CD4-positive, alpha-beta memory T cell (primary cell): ENCODE results near the gene CORO2A. TPM values are rescaled to one million over a fixed set of nuclear protein-coding genes. Genes with fewer than 3 reads are reported as not detected.
A peak's percentile ranks its signal among the peaks of the same experiment; 100 is the strongest.

ENCODE experiments used
- CTCF ChIA-PET: fragments of 350-600 bp; sonication (Branson Sonifier 250); formaldehyde crosslinking; loops from one replicate; lab custom pipeline; 2021; ENCODE audit warnings: inconsistent platforms; ENCODE audit not compliant: partially characterized antibody; lab: Charles Lee
- POLR2A ChIA-PET: fragments of 350-600 bp; sonication (Branson Sonifier 250); formaldehyde crosslinking; loops from one replicate; lab custom pipeline; 2021; ENCODE audit not compliant: partially characterized antibody; lab: Charles Lee
- DNase-seq, 5 donors: peaks; one replicate each; pipeline versions ENCODE4 v3.0.0 to v3.0.0-alpha.2; 2020 to 2022; ENCODE audit warnings: mixed read lengths in 1 of 5
- H3K27ac ChIP-seq: one replicate; pipeline ENCODE4 v1.7.0; 2013; ENCODE audit warnings: low read depth, low read length
- H3K27me3 ChIP-seq: 2 replicates; pipeline ENCODE4 v1.7.0; 2013; ENCODE audit warnings: mild to moderate bottlenecking, low read length, moderate library complexity; ENCODE audit not compliant: insufficient read depth
- H3K36me3 ChIP-seq: 2 replicates; pipeline ENCODE4 v1.7.0; 2013; ENCODE audit warnings: mild to moderate bottlenecking, low read length, moderate library complexity; ENCODE audit not compliant: insufficient read depth
- H3K4me1 ChIP-seq: 2 replicates; pipeline ENCODE4 v1.7.0; 2013; ENCODE audit warnings: mild to moderate bottlenecking, low read length, moderate library complexity; ENCODE audit not compliant: insufficient read depth
- H3K4me3 ChIP-seq, 2 donors: one replicate each; pipeline ENCODE4 v1.7.0; 2013; ENCODE audit warnings: low read length in 2 of 2, mild to moderate bottlenecking in 1 of 2
- H3K9me3 ChIP-seq, 2 donors: one replicate each; pipeline ENCODE4 v1.7.0; 2013; ENCODE audit warnings: low read length in 2 of 2, control low read depth in 1 of 2; ENCODE audit not compliant: control insufficient read depth in 1 of 2
- H3K27ac Mint-ChIP-seq, 7 donors: one replicate each; pipeline ENCODE4 v1.8.0; 2020 to 2021; ENCODE audit warnings: mixed read lengths in 7 of 7, mild to moderate bottlenecking in 6 of 7, inconsistent platforms in 3 of 7, moderate library complexity in 3 of 7
- H3K27me3 Mint-ChIP-seq, 2 donors: one replicate each; pipeline ENCODE4 v1.8.0; 2020 to 2021; ENCODE audit warnings: mixed read lengths in 2 of 2
- H3K36me3 Mint-ChIP-seq, 2 donors: one replicate each; pipeline ENCODE4 v1.8.0; 2020 to 2021; ENCODE audit warnings: mixed read lengths in 2 of 2, inconsistent platforms in 1 of 2, mild to moderate bottlenecking in 1 of 2
- H3K4me1 Mint-ChIP-seq, 4 donors: one replicate each; pipeline ENCODE4 v1.8.0; 2020 to 2021; ENCODE audit warnings: mixed read lengths in 4 of 4, mild to moderate bottlenecking in 1 of 4
- H3K4me3 Mint-ChIP-seq, 8 donors: one replicate each; pipeline ENCODE4 v1.8.0; 2020 to 2021; ENCODE audit warnings: mixed read lengths in 8 of 8, mild to moderate bottlenecking in 7 of 8, moderate library complexity in 6 of 8, inconsistent platforms in 3 of 8
- H3K9me3 Mint-ChIP-seq, 8 donors: one replicate each; pipeline ENCODE4 v1.8.0; 2020 to 2021; ENCODE audit warnings: mixed read lengths in 8 of 8, mild to moderate bottlenecking in 5 of 8, inconsistent platforms in 3 of 8, moderate library complexity in 1 of 8
- intact Hi-C: fragments of 100-400 bp; cut with micrococcal nuclease; formaldehyde crosslinking; loops from one replicate; pipeline ENCODE4 v1.15.1; 2023
- polyA plus RNA-seq, 2 donors: library from polyadenylated mRNA; unstranded; fragments of 300-500 nt; fragmentation: Illumina TruSeq; gene quantifications; one replicate each; pipeline ENCODE4 v1.2.3, GENCODE V29; 2021
- total RNA-seq, 2 experiments: library from RNA; stranded (reverse); gene quantifications; one replicate each; pipeline ENCODE4 v1.2.3, GENCODE V29; 2021

The CORO2A gene
- total and polyA plus RNA-seq, 4 experiments from 2014 or later: 4.4 to 11.9 (median 8.5) TPM

- H3K36me3 Mint-ChIP-seq: peaks cover 2 to 3% of the 10 kb centered on the region in 2 donors
- H3K4me3 Mint-ChIP-seq: no peak overlapping the region
- POLR2A ChIA-PET: no interaction called here
- no peak for DNase-seq
- intact Hi-C loops: no loop called here
- no peaks in the 10 kb centered on the region for H3K9me3 ChIP-seq
- H3K27ac ChIP-seq: no peak overlapping the region
- H3K27me3 Mint-ChIP-seq: no peaks in the 10 kb centered on the region
- no peak overlapping the region for H3K4me3 ChIP-seq
- no peaks in the 10 kb centered on the region for H3K27me3 ChIP-seq
- H3K36me3 ChIP-seq: peaks cover under 1% of the 10 kb centered on the region
- no peaks in the 10 kb centered on the region for H3K9me3 Mint-ChIP-seq
- H3K27ac Mint-ChIP-seq: no peak overlapping the region
- H3K4me1 ChIP-seq: peaks cover 18% of the 10 kb centered on the region
- CTCF ChIA-PET: no interaction called here
- peaks cover 31 to 60% (median 48%) of the 10 kb centered on the region in 4 donors for H3K4me1 Mint-ChIP-seq
Observed at GRCh38 chr9:98162613-98163012, 29.8 kb downstream of the CORO2A start.

- intact Hi-C loops: no loop called here
- POLR2A ChIA-PET: no interaction called here
- CTCF ChIA-PET: interaction anchor here (1.6 kb wide), 1 partner anchor 8 kb away, joined by 3 read pairs; no protein-coding TSS in a partner anchor
- Histone ChIP-seq H3K4me3 (no peak overlapping the region), H3K9me3 (no peaks in the 10 kb centered on the region), H3K36me3 (peaks cover 7% of the 10 kb centered on the region), H3K27ac (no peak overlapping the region), H3K4me1 (peaks cover 18% of the 10 kb centered on the region), H3K27me3 (no peaks in the 10 kb centered on the region)
- no peak for DNase-seq
- H3K9me3 Mint-ChIP-seq: no peaks in the 10 kb centered on the region
- H3K4me3 Mint-ChIP-seq: no peak overlapping the region
- H3K27ac Mint-ChIP-seq: peak overlapping the region in 1 of 7 donors; percentile 46
- no peaks in the 10 kb centered on the region for H3K27me3 Mint-ChIP-seq
- peaks cover 3 to 8% of the 10 kb centered on the region in 2 donors for H3K36me3 Mint-ChIP-seq
- H3K4me1 Mint-ChIP-seq: peaks cover 26 to 60% (median 47%) of the 10 kb centered on the region in 4 donors
Observed at GRCh38 chr9:98161851-98162250, 30.6 kb downstream of the CORO2A start.

- intact Hi-C loops: no loop called here
- DNase-seq: no peak
- Mint-ChIP-seq H3K4me3 (no peak overlapping the region), H3K27ac (peak overlapping the region in 4 of 7 donors; percentile 38 to 71 (median 51)), H3K4me1 (peaks cover 21 to 42% (median 34%) of the 10 kb centered on the region in 4 donors), H3K9me3 (no peaks in the 10 kb centered on the region), H3K27me3 (no peaks in the 10 kb centered on the region), H3K36me3 (peaks cover 7 to 18% of the 10 kb centered on the region in 2 donors)
- H3K27me3 ChIP-seq: no peaks in the 10 kb centered on the region
- H3K4me1 ChIP-seq: peaks cover 11% of the 10 kb centered on the region
- no peaks in the 10 kb centered on the region for H3K9me3 ChIP-seq
- no peak overlapping the region for H3K4me3 ChIP-seq
- CTCF ChIA-PET: interaction anchor here (0.9 to 1.1 kb wide), 3 partner anchors 28 to 86 kb away, joined by 3 read pairs; no protein-coding TSS in a partner anchor
- H3K27ac ChIP-seq: no peak overlapping the region
- peaks cover 7% of the 10 kb centered on the region for H3K36me3 ChIP-seq
- POLR2A ChIA-PET: interaction anchor here (1.2 kb wide), 1 partner anchor 96 kb away, joined by 3 read pairs; the partner anchor contains the start of gene TBC1D2
Observed at GRCh38 chr9:98159790-98160189, 32.6 kb downstream of the CORO2A start.

GRCh38 chr9:98159301-98159700, 33.1 kb downstream of the CORO2A start:
- Histone ChIP-seq H3K36me3 (peaks cover 7% of the 10 kb centered on the region), H3K27ac (no peak overlapping the region), H3K4me3 (no peak overlapping the region), H3K4me1 (peaks cover 7% of the 10 kb centered on the region), H3K9me3 (no peaks in the 10 kb centered on the region), H3K27me3 (no peaks in the 10 kb centered on the region)
- no peaks in the 10 kb centered on the region for H3K27me3 Mint-ChIP-seq
- no peak for DNase-seq
- no peaks in the 10 kb centered on the region for H3K9me3 Mint-ChIP-seq
- intact Hi-C loops: no loop called here
- ChIA-PET POLR2A (interaction anchor here (1.2 kb wide), 1 partner anchor 96 kb away, joined by 3 read pairs; the partner anchor contains the start of gene TBC1D2), CTCF (interaction anchor here (1.1 kb wide), 2 partner anchors 28 to 86 kb away, joined by 3 read pairs; no protein-coding TSS in a partner anchor)
- peak overlapping the region in 4 of 7 donors; percentile 38 to 73 (median 66) for H3K27ac Mint-ChIP-seq
- peaks cover 19 to 37% (median 29%) of the 10 kb centered on the region in 4 donors for H3K4me1 Mint-ChIP-seq
- H3K36me3 Mint-ChIP-seq: peaks cover 7 to 22% of the 10 kb centered on the region in 2 donors
- H3K4me3 Mint-ChIP-seq: no peak overlapping the region

GRCh38 chr9:98158071-98158831, 34.2 kb downstream of the CORO2A start:
- Mint-ChIP-seq H3K36me3 (peaks cover 13 to 28% of the 10 kb centered on the region in 2 donors), H3K9me3 (no peaks in the 10 kb centered on the region), H3K27me3 (no peaks in the 10 kb centered on the region), H3K27ac (peak overlapping the region in 6 of 7 donors; percentile 0 to 66 (median 47)), H3K4me1 (peaks cover 12 to 27% (median 20%) of the 10 kb centered on the region in 4 donors), H3K4me3 (no peak overlapping the region)
- DNase-seq: no peak
- Histone ChIP-seq H3K36me3 (peaks cover 7% of the 10 kb centered on the region), H3K27ac (no peak overlapping the region), H3K9me3 (no peaks in the 10 kb centered on the region), H3K4me3 (no peak overlapping the region), H3K27me3 (no peaks in the 10 kb centered on the region), H3K4me1 (no peaks in the 10 kb centered on the region)
- CTCF ChIA-PET: no interaction called here
- intact Hi-C loops: no loop called here
- POLR2A ChIA-PET: no interaction called here

- peaks cover 13 to 33% of the 10 kb centered on the region in 2 donors for H3K36me3 Mint-ChIP-seq
- peak overlapping the region in 5 of 7 donors; percentile 9 to 59 (median 43) for H3K27ac Mint-ChIP-seq
- no peak overlapping the region for H3K4me3 Mint-ChIP-seq
Observed at GRCh38 chr9:98157372-98157771, 35.1 kb downstream of the CORO2A start.

GRCh38 chr9:98154678-98155077, 37.8 kb downstream of the CORO2A start:
- no peaks in the 10 kb centered on the region for H3K27me3 Mint-ChIP-seq
- intact Hi-C loops: no loop called here
- Histone ChIP-seq H3K4me3 (no peak overlapping the region), H3K4me1 (no peaks in the 10 kb centered on the region), H3K27ac (no peak overlapping the region), H3K27me3 (no peaks in the 10 kb centered on the region), H3K36me3 (peaks cover 10% of the 10 kb centered on the region), H3K9me3 (no peaks in the 10 kb centered on the region)
- POLR2A ChIA-PET: interaction anchor here (1.3 kb wide), 1 partner anchor 14 kb away, joined by 3 read pairs; no protein-coding TSS in a partner anchor
- DNase-seq: no peak
- CTCF ChIA-PET: no interaction called here
- H3K9me3 Mint-ChIP-seq: no peaks in the 10 kb centered on the region
- peaks cover 21 to 40% of the 10 kb centered on the region in 2 donors for H3K36me3 Mint-ChIP-seq
- H3K4me1 Mint-ChIP-seq: peaks cover 11 to 20% (median 20%) of the 10 kb centered on the region in 4 donors
- H3K27ac Mint-ChIP-seq: peak overlapping the region in 2 of 7 donors; percentile 19 to 60
- no peak overlapping the region for H3K4me3 Mint-ChIP-seq

More at GRCh38 chr9:98157372-98157771, 35.1 kb downstream of the CORO2A start:
- H3K36me3 ChIP-seq: peaks cover 10% of the 10 kb centered on the region
- no peak for DNase-seq
- Mint-ChIP-seq H3K27me3 (no peaks in the 10 kb centered on the region), H3K9me3 (no peaks in the 10 kb centered on the region), H3K4me1 (peaks cover 12 to 24% (median 17%) of the 10 kb centered on the region in 4 donors)
- no peaks in the 10 kb centered on the region for H3K4me1 ChIP-seq
- H3K4me3 ChIP-seq: no peak overlapping the region
- intact Hi-C loops: no loop called here
- H3K27me3 ChIP-seq: no peaks in the 10 kb centered on the region
- no peak overlapping the region for H3K27ac ChIP-seq
- ChIA-PET CTCF (no interaction called here), POLR2A (no interaction called here)
- no peaks in the 10 kb centered on the region for H3K9me3 ChIP-seq
